ENCODE measurements around the gene REV3L. TPM values are rescaled to one million over a fixed set of nuclear protein-coding genes. Genes with fewer than 3 reads are reported as not detected.

The REV3L gene
- total and polyA plus RNA-seq, 9 of the 15 experiments (the other 6 are each of a cell fraction or from before 2014, with no cell fraction given), result 5.5 to 24.4 (median 14.4) TPM

DNA sequence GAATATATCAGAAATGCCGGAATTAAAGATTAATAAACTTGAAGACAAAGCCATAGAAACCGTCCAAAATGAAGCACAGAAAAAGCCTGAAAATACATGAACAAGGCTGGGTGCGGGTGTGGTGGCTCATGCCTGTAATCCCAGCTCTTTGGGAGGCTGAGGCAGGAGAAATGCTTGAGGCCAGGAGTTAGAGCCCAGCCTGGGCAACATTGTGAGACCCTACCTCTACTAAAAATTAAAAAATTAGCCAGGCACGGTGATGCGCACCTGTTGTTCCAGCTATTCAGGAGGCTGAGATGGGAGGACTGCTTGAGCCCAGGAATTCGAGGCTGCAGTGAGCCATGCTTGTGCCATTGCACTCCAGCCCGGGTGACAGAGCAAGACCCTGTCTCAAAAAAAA is 32.9 kb downstream of the REV3L start:
- intact Hi-C loops (cut with micrococcal nuclease) (no loop called here), in situ Hi-C loops (cut with MboI) (no loop called here)
- Histone ChIP-seq H3K9me3 (replicated peaks; ENCODE audit: control insufficient read depth, insufficient read depth, low read depth, low read length) (no peaks in the 10 kb centered on the region), H3K79me2 (ENCODE audit: control insufficient read depth, insufficient read depth, low read length) (peaks cover 40% of the 10 kb centered on the region), H3K36me3 (ENCODE audit: control insufficient read depth, insufficient read depth, low read length) (0 out of 3 replicates have a peak, but pooled peaks cover 2% of the 10 kb centered on the region), H3K9ac (ENCODE audit: insufficient read depth in 1 of 2, low read depth in 2 of 2, low read length in 2 of 2) (no peak overlapping the region), H3K27me3 (ENCODE audit: control insufficient read depth in 2 of 2, insufficient read depth in 2 of 2, low read length in 2 of 2) (no peaks in the 10 kb centered on the region), H3K4me3 (no peak overlapping the region), H3K4me2 (ENCODE audit: insufficient read depth, low read length) (no peak overlapping the region), H2AFZ (ENCODE audit: low read depth, low read length) (no peak overlapping the region), H3K4me1 (replicated peaks in 1 of 2; ENCODE audit: control insufficient read depth in 2 of 2, insufficient read depth in 2 of 2, low read length in 2 of 2) (no peaks in the 10 kb centered on the region; a peak in 1 of 5 replicates), H4K20me1 (replicated peaks; ENCODE audit: control insufficient read depth, insufficient read depth, low read length) (no peaks in the 10 kb centered on the region), H3K9me1 (ENCODE audit: control insufficient read depth, insufficient read depth, low read length) (no peaks in the 10 kb centered on the region), H3K27ac (ENCODE audit: extremely low read depth, low read depth, low read length) (no peak overlapping the region)
- peak; percentile 64 for TF ChIP-seq ZNF121 (CRISPR knock-in tag; conservative IDR thresholded peaks at IDR 0.05)
- TF ChIP-seq ZNF830 (CRISPR knock-in tag; IDR thresholded peaks at IDR 0.05), result no peak
- BruUV-seq (replicated peaks), result no TSS peak
- FAIRE-seq (no peak), ATAC-seq (no peak), DNase-seq (ENCODE audit: extremely low read depth in 1 of 4, low spot score in 3 of 4) (no peak)
- WGBS (ENCODE audit: insufficient coverage, low coverage, missing lambda C conversion rate), result 89% methylated on average over 7 of the region's 7 CpGs
- CTCF ChIA-PET (ENCODE audit: low intra/inter-chr PET ratio), result no interaction called here
- POLR2A ChIA-PET, result interaction anchor here (1.3 to 1.5 kb wide), 2 partner anchors 12 to 26 kb away, joined by 3 read pairs; no protein-coding TSS in a partner anchor

DNA sequence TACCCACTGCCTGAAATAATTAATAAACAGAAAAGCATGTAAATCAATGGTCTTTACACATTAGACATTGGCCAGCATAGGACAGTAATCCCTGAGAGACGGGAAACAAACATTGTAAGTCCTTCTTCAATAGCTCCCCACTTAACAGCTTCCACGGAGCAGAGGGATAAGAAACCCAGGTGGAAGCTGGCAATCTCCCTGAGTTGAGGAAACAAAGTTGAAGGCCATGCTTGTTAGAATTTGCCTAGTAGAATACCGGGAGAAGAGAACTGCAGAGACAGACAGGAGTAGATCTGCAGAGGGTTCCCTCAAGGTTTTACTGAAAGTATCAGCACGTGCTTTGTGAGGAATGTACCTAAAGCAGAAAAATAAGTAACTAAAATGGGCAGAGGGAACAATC is 33.9 kb downstream of the REV3L start:
- intact Hi-C loops (cut with micrococcal nuclease), result no loop called here
- POLR2A ChIA-PET, result interaction anchor here (1.5 kb wide), 1 partner anchor 13 kb away, joined by 3 read pairs; no protein-coding TSS in a partner anchor
- no peaks in the 10 kb centered on the region for H3K27me3 ChIP-seq (ENCODE audit: control insufficient read depth in 2 of 2, insufficient read depth in 2 of 2, low read length in 2 of 2)
- H4K20me1 ChIP-seq (replicated peaks; ENCODE audit: control insufficient read depth, insufficient read depth, low read length), result no peaks in the 10 kb centered on the region
- no TSS peak for BruUV-seq (replicated peaks)
- CTCF ChIA-PET (ENCODE audit: low intra/inter-chr PET ratio), result no interaction called here
- ATAC-seq (no peak), FAIRE-seq (no peak), DNase-seq (ENCODE audit: extremely low read depth in 1 of 4, low spot score in 3 of 4) (no peak)
- 82% methylated on average over 4 of the region's 4 CpGs for WGBS (ENCODE audit: insufficient coverage, low coverage, missing lambda C conversion rate)
- TF ChIP-seq SNRNP70 (optimal IDR thresholded peaks at IDR 0.05; ENCODE audit: low read depth, low read length) (no peak), THRAP3 (IDR thresholded peaks at IDR 0.05; ENCODE audit: borderline replicate concordance) (no peak), ARNT (IDR thresholded peaks at IDR 0.05) (no peak), POLR2A (conservative IDR thresholded peaks at IDR 0.05) (no peak)
- TF ChIP-seq, protein P1, sequence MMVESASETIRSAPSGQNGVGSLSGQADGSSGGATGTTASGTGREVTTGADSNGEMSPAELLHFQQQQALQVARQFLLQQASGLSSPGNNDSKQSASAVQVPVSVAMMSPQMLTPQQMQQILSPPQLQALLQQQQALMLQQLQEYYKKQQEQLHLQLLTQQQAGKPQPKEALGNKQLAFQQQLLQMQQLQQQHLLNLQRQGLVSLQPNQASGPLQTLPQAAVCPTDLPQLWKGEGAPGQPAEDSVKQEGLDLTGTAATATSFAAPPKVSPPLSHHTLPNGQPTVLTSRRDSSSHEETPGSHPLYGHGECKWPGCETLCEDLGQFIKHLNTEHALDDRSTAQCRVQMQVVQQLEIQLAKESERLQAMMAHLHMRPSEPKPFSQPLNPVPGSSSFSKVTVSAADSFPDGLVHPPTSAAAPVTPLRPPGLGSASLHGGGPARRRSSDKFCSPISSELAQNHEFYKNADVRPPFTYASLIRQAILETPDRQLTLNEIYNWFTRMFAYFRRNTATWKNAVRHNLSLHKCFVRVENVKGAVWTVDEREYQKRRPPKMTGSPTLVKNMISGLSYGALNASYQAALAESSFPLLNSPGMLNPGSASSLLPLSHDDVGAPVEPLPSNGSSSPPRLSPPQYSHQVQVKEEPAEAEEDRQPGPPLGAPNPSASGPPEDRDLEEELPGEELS (CRISPR knock-in tag; IDR thresholded peaks at IDR 0.05; ENCODE audit: borderline replicate concordance), result no peak
- TF ChIP-seq, protein P2, sequence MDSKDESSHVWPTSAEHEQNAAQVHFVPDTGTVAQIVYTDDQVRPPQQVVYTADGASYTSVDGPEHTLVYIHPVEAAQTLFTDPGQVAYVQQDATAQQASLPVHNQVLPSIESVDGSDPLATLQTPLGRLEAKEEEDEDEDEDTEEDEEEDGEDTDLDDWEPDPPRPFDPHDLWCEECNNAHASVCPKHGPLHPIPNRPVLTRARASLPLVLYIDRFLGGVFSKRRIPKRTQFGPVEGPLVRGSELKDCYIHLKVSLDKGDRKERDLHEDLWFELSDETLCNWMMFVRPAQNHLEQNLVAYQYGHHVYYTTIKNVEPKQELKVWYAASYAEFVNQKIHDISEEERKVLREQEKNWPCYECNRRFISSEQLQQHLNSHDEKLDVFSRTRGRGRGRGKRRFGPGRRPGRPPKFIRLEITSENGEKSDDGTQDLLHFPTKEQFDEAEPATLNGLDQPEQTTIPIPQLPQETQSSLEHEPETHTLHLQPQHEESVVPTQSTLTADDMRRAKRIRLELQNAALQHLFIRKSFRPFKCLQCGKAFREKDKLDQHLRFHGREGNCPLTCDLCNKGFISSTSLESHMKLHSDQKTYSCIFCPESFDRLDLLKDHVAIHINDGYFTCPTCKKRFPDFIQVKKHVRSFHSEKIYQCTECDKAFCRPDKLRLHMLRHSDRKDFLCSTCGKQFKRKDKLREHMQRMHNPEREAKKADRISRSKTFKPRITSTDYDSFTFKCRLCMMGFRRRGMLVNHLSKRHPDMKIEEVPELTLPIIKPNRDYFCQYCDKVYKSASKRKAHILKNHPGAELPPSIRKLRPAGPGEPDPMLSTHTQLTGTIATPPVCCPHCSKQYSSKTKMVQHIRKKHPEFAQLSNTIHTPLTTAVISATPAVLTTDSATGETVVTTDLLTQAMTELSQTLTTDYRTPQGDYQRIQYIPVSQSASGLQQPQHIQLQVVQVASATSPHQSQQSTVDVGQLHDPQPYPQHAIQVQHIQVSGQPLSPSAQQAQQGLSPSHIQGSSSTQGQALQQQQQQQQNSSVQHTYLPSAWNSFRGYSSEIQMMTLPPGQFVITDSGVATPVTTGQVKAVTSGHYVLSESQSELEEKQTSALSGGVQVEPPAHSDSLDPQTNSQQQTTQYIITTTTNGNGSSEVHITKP (IDR thresholded peaks at IDR 0.05; ENCODE audit: partially characterized antibody), result no peak
- no peak overlapping the region for H2AFZ ChIP-seq (ENCODE audit: low read depth, low read length)
- H3K79me2 ChIP-seq (ENCODE audit: control insufficient read depth, insufficient read depth, low read length), result peaks cover 47% of the 10 kb centered on the region
- H3K9me1 ChIP-seq (ENCODE audit: control insufficient read depth, insufficient read depth, low read length), result no peaks in the 10 kb centered on the region
- in situ Hi-C loops (cut with MboI), result no loop called here
- no peak overlapping the region for H3K9ac ChIP-seq (ENCODE audit: insufficient read depth in 1 of 2, low read depth in 2 of 2, low read length in 2 of 2)
- H3K4me3 ChIP-seq, result no peak overlapping the region
- H3K36me3 ChIP-seq (ENCODE audit: control insufficient read depth, insufficient read depth, low read length), result no peaks in the 10 kb centered on the region
- H3K27ac ChIP-seq (ENCODE audit: extremely low read depth, low read depth, low read length), result no peak overlapping the region
- H3K9me3 ChIP-seq (replicated peaks; ENCODE audit: control insufficient read depth, insufficient read depth, low read depth, low read length), result no peaks in the 10 kb centered on the region
- H3K4me1 ChIP-seq (replicated peaks in 1 of 2; ENCODE audit: control insufficient read depth in 2 of 2, insufficient read depth in 2 of 2, low read length in 2 of 2), result no peaks in the 10 kb centered on the region; a peak in 1 of 5 replicates
- H3K4me2 ChIP-seq (ENCODE audit: insufficient read depth, low read length), result no peak overlapping the region
